ENCODE results near the gene LRBA.

LRBA gene

DNA sequence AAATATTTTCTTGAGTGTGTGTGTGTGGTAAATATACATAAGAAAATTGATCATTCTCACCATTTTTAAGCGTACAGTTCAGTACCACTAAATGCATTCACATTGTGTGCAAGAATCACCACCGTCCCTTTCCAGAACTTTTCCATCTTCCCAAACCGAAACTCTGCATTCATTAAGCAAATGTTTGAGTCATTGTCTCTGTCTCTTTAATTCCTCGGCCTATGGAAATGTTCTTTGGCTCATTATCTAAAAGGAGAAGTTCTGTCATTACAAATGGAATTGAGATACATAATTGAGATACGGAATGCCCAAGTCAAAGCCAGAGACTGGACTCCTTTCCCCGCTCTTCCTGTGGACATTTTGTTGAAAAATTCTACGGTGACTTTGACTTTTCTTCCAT is 767.9 kb downstream of the LRBA start:
- Histone ChIP-seq H3K27me3 (ENCODE audit: control insufficient read depth, insufficient read depth, low read length) (no peaks in the 10 kb centered on the region), H3K36me3 (ENCODE audit: control insufficient read depth, insufficient read depth, low read length) (no peaks in the 10 kb centered on the region), H3K4me1 (ENCODE audit: control insufficient read depth, insufficient read depth, low read length) (0 out of 2 replicates have a peak, but pooled peaks cover 3% of the 10 kb centered on the region), H3K9me3 (ENCODE audit: control insufficient read depth, insufficient read depth, low read length) (no peaks in the 10 kb centered on the region), H3K4me3 (ENCODE audit: low read length) (no peak overlapping the region), H3K27ac (ENCODE audit: low read length) (no peak overlapping the region)
- no CpG with 5 or more reads among the region's 7 CpGs for WGBS (ENCODE audit: insufficient coverage, insufficient read length)
- no peak for DNase-seq (ENCODE audit: low read depth, low spot score)

DNA sequence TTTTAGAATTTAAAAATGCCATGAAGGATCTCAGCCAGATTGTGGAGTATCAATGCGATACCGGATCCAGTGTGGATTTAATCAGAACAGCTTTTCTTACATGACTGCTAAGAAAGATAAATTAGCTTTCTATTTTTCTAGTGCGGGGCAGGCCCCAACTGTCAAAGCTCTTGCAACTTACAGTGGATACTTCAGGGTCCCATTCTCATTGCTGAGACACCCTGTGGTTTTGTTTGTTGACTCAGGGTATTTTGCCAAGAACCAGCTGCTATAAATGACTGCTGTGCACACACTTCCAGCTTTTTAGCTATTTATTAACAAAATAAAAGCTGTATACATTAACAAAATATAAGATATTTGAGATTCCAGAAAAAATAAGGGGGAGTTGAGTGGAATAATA is 770.5 kb downstream of the LRBA start:
- no peak overlapping the region for H3K27ac ChIP-seq (ENCODE audit: low read length)
- no peak for DNase-seq (ENCODE audit: low read depth, low spot score)
- no peak overlapping the region for H3K4me3 ChIP-seq (ENCODE audit: low read length)
- WGBS (ENCODE audit: insufficient coverage, insufficient read length), result no CpG with 5 or more reads among the region's 3 CpGs
- H3K36me3 ChIP-seq (ENCODE audit: control insufficient read depth, insufficient read depth, low read length), result no peaks in the 10 kb centered on the region
- no peaks in the 10 kb centered on the region for H3K27me3 ChIP-seq (ENCODE audit: control insufficient read depth, insufficient read depth, low read length)
- H3K9me3 ChIP-seq (ENCODE audit: control insufficient read depth, insufficient read depth, low read length), result no peaks in the 10 kb centered on the region
- 0 out of 2 replicates have a peak, but pooled peaks cover 3% of the 10 kb centered on the region for H3K4me1 ChIP-seq (ENCODE audit: control insufficient read depth, insufficient read depth, low read length)

DNA sequence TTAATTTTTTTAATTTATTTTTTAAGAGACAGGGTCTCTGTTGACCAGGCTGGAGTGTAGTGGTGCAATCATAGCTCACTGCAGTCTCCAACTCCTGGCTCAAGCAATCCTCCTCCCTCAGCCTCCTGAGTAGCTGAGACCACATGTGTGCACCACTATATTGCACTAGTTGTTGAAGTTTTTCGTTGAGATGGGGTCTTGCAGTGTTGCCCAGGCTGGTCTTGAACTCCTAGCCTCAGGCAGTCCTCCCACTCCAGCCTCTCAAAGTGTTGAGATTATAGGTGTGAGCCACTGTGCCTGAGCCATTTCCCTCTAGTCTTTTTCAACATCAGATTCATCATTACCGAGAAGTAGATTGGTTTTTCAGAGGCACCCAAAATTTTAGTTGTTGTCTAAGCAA is 771.2 kb downstream of the LRBA start:
- Histone ChIP-seq H3K27ac (ENCODE audit: low read length) (no peak overlapping the region), H3K9me3 (ENCODE audit: control insufficient read depth, insufficient read depth, low read length) (no peaks in the 10 kb centered on the region), H3K27me3 (ENCODE audit: control insufficient read depth, insufficient read depth, low read length) (no peaks in the 10 kb centered on the region), H3K36me3 (ENCODE audit: control insufficient read depth, insufficient read depth, low read length) (no peaks in the 10 kb centered on the region), H3K4me3 (ENCODE audit: low read length) (no peak overlapping the region), H3K4me1 (ENCODE audit: control insufficient read depth, insufficient read depth, low read length) (0 out of 2 replicates have a peak, but pooled peaks cover 3% of the 10 kb centered on the region)
- no peak for DNase-seq (ENCODE audit: low read depth, low spot score)
- WGBS (ENCODE audit: insufficient coverage, insufficient read length), result no CpG with 5 or more reads among the region's 2 CpGs

DNA sequence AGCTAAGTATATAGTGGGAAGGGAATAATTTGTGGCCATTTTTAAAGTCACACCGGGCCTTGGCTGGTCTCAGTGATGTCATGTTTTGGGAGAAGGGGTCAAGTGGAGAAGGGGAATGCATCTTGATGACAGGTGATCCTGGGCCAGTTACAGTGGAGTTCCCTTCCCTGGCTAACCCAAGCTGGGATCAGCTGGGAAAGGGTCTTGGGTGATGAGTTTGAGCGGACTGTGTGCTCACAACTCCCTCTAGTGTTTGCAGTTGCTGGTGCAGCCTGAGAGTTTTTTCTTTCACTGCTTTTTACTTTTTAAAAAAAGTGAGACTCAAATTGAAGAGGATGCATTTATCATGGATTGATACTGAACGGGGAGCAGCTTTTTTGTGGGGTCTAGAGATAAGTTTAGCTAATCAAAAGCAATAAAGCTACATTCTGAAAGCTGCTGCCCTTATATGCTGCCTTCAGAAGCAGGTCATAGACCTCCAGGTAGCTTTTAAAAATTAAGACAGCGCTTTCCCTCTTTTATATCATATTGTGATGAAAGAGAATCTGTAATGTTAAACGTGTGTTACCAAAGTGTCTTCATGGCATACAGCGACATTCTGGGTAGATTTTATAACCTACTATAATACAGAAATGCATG is 772.1 kb downstream of the LRBA start:
- Histone ChIP-seq H3K4me1 (ENCODE audit: control insufficient read depth, insufficient read depth, low read length) (0 out of 2 replicates have a peak, but pooled peaks cover 1% of the 10 kb centered on the region), H3K27ac (ENCODE audit: low read length) (no peak overlapping the region), H3K27me3 (ENCODE audit: control insufficient read depth, insufficient read depth, low read length) (no peaks in the 10 kb centered on the region), H3K4me3 (ENCODE audit: low read length) (no peak overlapping the region), H3K36me3 (ENCODE audit: control insufficient read depth, insufficient read depth, low read length) (no peaks in the 10 kb centered on the region), H3K9me3 (ENCODE audit: control insufficient read depth, insufficient read depth, low read length) (no peaks in the 10 kb centered on the region)
- DNase-seq (ENCODE audit: low read depth, low spot score), result no peak
- no CpG with 5 or more reads among the region's 6 CpGs for WGBS (ENCODE audit: insufficient coverage, insufficient read length)

DNA sequence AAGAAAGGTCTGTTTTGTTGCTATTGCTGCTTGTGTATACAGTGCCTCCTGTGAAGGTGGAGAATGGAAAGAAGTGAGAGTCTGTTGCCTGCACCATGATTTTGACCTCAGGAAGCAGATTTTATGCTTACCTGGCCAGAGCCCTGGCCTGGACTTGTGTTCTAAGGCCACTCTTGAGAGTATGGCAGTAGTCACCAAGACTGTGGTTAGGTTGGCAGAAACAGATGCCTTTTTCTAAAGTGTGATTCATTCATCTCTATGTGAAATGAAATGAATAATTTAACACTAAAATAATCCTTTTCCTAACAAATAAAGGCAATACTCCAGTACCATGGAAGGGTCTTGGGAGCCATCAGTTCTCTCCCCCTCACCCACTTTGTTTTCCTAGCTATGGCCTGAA is 775.1 kb downstream of the LRBA start:
- DNase-seq (ENCODE audit: low read depth, low spot score), result no peak
- no peaks in the 10 kb centered on the region for H3K36me3 ChIP-seq (ENCODE audit: control insufficient read depth, insufficient read depth, low read length)
- no peak overlapping the region for H3K27ac ChIP-seq (ENCODE audit: low read length)
- H3K9me3 ChIP-seq (ENCODE audit: control insufficient read depth, insufficient read depth, low read length), result no peaks in the 10 kb centered on the region
- H3K27me3 ChIP-seq (ENCODE audit: control insufficient read depth, insufficient read depth, low read length), result no peaks in the 10 kb centered on the region
- no peak overlapping the region for H3K4me3 ChIP-seq (ENCODE audit: low read length)
- no peaks in the 10 kb centered on the region for H3K4me1 ChIP-seq (ENCODE audit: control insufficient read depth, insufficient read depth, low read length)

DNA sequence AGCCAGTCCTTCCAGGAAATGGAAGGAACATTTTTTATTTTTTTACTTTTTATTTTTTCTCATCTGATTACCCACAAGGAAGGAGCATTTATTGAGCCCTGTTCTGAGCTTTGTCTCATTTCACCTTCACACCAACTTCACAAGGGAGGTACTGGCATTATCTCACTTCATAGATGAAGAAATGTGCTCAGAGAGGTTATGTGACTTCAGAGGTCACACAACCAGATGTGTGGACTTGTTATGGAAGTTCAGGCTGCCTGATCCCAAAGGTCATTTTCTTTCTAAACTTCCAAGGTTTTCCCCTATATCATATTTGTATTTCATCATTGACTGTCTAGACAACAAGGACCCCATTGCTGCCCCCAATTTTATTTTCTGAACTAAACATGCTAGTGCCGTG is 776.5 kb downstream of the LRBA start:
- Histone ChIP-seq H3K27me3 (ENCODE audit: control insufficient read depth, insufficient read depth, low read length) (no peaks in the 10 kb centered on the region), H3K4me1 (ENCODE audit: control insufficient read depth, insufficient read depth, low read length) (no peaks in the 10 kb centered on the region), H3K4me3 (ENCODE audit: low read length) (no peak overlapping the region), H3K27ac (ENCODE audit: low read length) (no peak overlapping the region), H3K36me3 (ENCODE audit: control insufficient read depth, insufficient read depth, low read length) (no peaks in the 10 kb centered on the region), H3K9me3 (ENCODE audit: control insufficient read depth, insufficient read depth, low read length) (no peaks in the 10 kb centered on the region)
- WGBS (ENCODE audit: insufficient coverage, insufficient read length), result no CpG with 5 or more reads among the region's 1 CpG
- no peak for DNase-seq (ENCODE audit: low read depth, low spot score)

DNA sequence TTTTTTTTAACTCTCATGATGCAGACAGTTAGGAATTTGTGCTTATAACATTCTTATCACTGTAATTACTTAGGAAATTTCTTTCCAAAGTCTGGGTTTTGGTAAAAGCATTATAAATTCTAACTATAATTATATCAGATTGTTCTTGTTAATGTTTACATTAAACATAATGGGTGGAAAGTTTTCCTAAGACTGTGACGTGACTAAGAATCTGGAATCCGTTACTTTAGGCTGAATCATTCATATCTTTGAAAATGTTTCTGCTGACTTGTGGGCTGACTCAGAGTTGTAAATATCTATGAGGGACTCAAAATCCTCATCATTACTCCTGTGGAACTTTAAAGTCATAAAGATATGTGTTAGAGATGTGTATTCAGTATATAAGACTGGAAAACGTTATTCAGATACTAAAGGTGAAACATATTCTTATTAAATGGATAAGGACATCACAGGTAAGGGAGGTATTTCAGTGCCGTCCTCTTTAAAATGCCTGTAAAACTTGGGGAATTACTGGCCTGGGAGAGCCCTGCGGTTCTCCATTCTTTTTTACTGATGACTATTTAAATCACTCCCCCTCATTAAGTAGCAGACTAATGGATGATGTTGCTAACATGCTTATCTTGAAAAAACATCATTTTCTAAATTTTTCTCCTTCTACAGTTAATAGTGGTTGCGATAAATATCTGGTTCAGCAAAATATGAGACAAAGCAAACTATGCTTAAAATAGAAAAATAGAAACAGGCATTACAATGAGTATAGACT is 777.8 kb downstream of the LRBA start:
- no peak for DNase-seq (ENCODE audit: low read depth, low spot score)
- no peaks in the 10 kb centered on the region for H3K4me1 ChIP-seq (ENCODE audit: control insufficient read depth, insufficient read depth, low read length)
- no peaks in the 10 kb centered on the region for H3K36me3 ChIP-seq (ENCODE audit: control insufficient read depth, insufficient read depth, low read length)
- no peaks in the 10 kb centered on the region for H3K27me3 ChIP-seq (ENCODE audit: control insufficient read depth, insufficient read depth, low read length)
- H3K27ac ChIP-seq (ENCODE audit: low read length), result no peak overlapping the region
- WGBS (ENCODE audit: insufficient coverage, insufficient read length), result no CpG with 5 or more reads among the region's 6 CpGs
- H3K9me3 ChIP-seq (ENCODE audit: control insufficient read depth, insufficient read depth, low read length), result no peaks in the 10 kb centered on the region
- H3K4me3 ChIP-seq (ENCODE audit: low read length), result no peak overlapping the region

DNA sequence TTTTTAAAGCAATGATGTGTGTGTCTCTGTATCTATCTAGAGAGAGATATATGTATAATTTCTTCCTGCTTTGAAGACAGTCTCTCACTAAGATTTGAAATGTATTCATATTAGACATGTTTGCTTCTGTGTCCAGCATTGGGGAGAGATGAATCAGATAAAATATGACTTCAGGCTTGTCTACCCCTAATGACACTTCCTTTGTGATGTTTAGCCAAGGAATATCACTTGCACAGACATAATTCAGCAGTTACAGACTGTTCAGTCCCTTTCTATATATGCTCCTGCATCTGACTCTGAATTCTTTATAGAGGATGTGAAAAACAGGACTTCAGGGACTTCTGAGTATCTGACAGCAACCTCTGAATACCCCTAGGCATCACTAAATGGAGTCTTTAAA is 778.5 kb downstream of the LRBA start:
- no peaks in the 10 kb centered on the region for H3K4me1 ChIP-seq (ENCODE audit: control insufficient read depth, insufficient read depth, low read length)
- no peaks in the 10 kb centered on the region for H3K27me3 ChIP-seq (ENCODE audit: control insufficient read depth, insufficient read depth, low read length)
- H3K9me3 ChIP-seq (ENCODE audit: control insufficient read depth, insufficient read depth, low read length), result no peaks in the 10 kb centered on the region
- no peak overlapping the region for H3K27ac ChIP-seq (ENCODE audit: low read length)
- DNase-seq (ENCODE audit: low read depth, low spot score), result no peak
- no peaks in the 10 kb centered on the region for H3K36me3 ChIP-seq (ENCODE audit: control insufficient read depth, insufficient read depth, low read length)
- H3K4me3 ChIP-seq (ENCODE audit: low read length), result no peak overlapping the region

DNA sequence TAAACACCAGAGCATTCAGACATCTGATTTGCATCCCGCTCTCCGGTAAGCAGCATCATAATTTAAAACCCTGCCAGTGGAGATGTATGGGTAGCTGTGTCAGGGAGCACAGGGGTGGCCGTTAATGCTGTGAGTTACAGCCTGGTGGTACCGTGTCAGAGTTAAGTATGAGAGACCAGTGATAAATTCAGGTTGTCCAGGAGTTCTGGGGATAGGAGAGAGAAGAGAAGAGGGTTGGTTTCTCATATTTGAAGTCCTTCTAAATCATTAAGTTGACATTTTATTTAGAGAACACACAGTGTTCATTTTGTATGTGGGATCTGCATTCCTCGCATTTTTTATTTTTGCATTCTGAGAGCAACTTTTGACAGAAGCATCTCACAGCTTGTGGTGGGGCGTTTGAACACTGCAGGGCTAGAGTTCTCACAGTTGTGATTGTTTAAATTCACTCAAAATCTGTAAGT is 779.2 kb downstream of the LRBA start:
- no CpG with 5 or more reads among the region's 6 CpGs for WGBS (ENCODE audit: insufficient coverage, insufficient read length)
- no peaks in the 10 kb centered on the region for H3K4me1 ChIP-seq (ENCODE audit: control insufficient read depth, insufficient read depth, low read length)
- no peaks in the 10 kb centered on the region for H3K36me3 ChIP-seq (ENCODE audit: control insufficient read depth, insufficient read depth, low read length)
- no peak overlapping the region for H3K4me3 ChIP-seq (ENCODE audit: low read length)
- no peaks in the 10 kb centered on the region for H3K27me3 ChIP-seq (ENCODE audit: control insufficient read depth, insufficient read depth, low read length)
- H3K9me3 ChIP-seq (ENCODE audit: control insufficient read depth, insufficient read depth, low read length), result no peaks in the 10 kb centered on the region
- no peak overlapping the region for H3K27ac ChIP-seq (ENCODE audit: low read length)
- no peak for DNase-seq (ENCODE audit: low read depth, low spot score)

DNA sequence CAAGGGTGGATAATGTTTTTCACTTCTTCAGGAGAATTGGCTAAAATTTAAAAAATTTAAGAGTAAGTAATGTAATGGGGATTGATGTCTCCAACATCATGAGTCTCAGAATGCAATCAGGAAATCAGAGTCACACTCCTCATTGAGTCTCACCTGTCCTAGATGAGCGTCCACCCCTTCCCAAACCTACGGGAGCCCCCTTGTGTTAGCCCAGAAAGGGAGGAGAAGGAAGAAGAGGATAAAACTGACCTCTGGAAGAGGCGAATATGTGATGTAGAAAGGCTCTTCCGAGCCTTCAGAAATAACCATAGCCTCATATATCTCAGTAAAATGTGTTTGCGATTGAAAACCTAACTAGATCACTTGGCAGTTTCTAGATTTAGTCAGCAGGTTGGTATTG is 779.8 kb downstream of the LRBA start:
- Histone ChIP-seq H3K4me3 (ENCODE audit: low read length) (no peak overlapping the region), H3K27ac (ENCODE audit: low read length) (no peak overlapping the region), H3K4me1 (ENCODE audit: control insufficient read depth, insufficient read depth, low read length) (no peaks in the 10 kb centered on the region), H3K36me3 (ENCODE audit: control insufficient read depth, insufficient read depth, low read length) (no peaks in the 10 kb centered on the region), H3K27me3 (ENCODE audit: control insufficient read depth, insufficient read depth, low read length) (no peaks in the 10 kb centered on the region), H3K9me3 (ENCODE audit: control insufficient read depth, insufficient read depth, low read length) (no peaks in the 10 kb centered on the region)
- DNase-seq (ENCODE audit: low read depth, low spot score), result no peak
- WGBS (ENCODE audit: insufficient coverage, insufficient read length), result no CpG with 5 or more reads among the region's 5 CpGs

DNA sequence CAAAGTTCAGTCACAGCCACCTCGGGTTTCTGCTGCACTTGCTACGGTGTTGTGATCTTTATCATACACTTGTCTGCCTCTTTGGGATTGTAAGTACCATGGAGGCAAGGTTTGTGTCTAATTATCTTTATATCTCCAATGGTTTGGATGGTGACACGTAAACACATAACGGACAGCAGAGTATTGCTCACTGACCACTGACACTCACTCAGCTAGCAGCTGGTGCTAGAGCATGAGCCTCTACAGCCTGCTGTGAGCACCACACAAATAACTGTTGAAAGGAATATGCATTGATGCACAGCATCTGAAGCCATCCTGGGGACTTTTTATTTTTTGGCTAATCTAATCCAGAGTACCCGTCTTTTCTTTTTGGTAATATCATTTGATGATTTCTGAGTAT is 780.8 kb downstream of the LRBA start:
- Histone ChIP-seq H3K4me1 (ENCODE audit: control insufficient read depth, insufficient read depth, low read length) (no peaks in the 10 kb centered on the region), H3K36me3 (ENCODE audit: control insufficient read depth, insufficient read depth, low read length) (no peaks in the 10 kb centered on the region), H3K27ac (ENCODE audit: low read length) (no peak overlapping the region), H3K4me3 (ENCODE audit: low read length) (no peak overlapping the region), H3K9me3 (ENCODE audit: control insufficient read depth, insufficient read depth, low read length) (no peaks in the 10 kb centered on the region), H3K27me3 (ENCODE audit: control insufficient read depth, insufficient read depth, low read length) (no peaks in the 10 kb centered on the region)
- WGBS (ENCODE audit: insufficient coverage, insufficient read length), result no CpG with 5 or more reads among the region's 5 CpGs
- DNase-seq (ENCODE audit: low read depth, low spot score), result no peak
